Choroid plexus epithelial cell (primary cell): ENCODE measurements around the gene ZSCAN29.

Source experiments
- DNase-seq: peaks from one replicate; pipeline ENCODE4 v3.0.0-alpha.2; 2010; ENCODE audit warnings: low read depth
- H3K4me3 ChIP-seq: 2 replicates; pipeline ENCODE4 v1.5.1; 2011; ENCODE audit warnings: low read depth, mild to moderate bottlenecking, control low read depth, low read length, moderate library complexity
- TF ChIP-seq, protein P1 (sequence below): conservative IDR thresholded peaks from 2 replicates; pipeline ENCODE4 v1.5.1; 2011; ENCODE audit warnings: low read depth, mild to moderate bottlenecking, control low read depth, inconsistent platforms, low read length, moderate library complexity

The ZSCAN29 gene

DNA sequence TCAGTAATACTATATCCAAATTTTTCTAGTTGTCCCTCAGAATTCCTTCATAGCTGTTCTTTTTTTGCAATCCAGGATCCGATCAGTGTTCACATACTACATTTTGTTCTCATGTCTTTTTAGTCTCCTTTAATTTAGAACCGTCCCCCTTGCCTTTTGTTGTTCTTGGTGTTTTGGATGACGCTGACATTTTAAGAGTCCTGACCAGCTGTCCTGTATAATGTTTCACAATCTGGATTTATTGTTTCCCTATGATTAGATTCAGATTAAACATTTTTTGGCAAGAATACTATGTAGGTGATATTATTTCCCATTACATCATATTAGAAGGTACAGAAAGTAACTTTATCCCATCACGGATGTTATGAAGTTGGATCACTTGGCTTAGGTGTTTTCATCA lies 11.5 kb upstream of the ZSCAN29 start:
- H3K4me3 ChIP-seq: no peak overlapping the region
- TF ChIP-seq, protein P1, sequence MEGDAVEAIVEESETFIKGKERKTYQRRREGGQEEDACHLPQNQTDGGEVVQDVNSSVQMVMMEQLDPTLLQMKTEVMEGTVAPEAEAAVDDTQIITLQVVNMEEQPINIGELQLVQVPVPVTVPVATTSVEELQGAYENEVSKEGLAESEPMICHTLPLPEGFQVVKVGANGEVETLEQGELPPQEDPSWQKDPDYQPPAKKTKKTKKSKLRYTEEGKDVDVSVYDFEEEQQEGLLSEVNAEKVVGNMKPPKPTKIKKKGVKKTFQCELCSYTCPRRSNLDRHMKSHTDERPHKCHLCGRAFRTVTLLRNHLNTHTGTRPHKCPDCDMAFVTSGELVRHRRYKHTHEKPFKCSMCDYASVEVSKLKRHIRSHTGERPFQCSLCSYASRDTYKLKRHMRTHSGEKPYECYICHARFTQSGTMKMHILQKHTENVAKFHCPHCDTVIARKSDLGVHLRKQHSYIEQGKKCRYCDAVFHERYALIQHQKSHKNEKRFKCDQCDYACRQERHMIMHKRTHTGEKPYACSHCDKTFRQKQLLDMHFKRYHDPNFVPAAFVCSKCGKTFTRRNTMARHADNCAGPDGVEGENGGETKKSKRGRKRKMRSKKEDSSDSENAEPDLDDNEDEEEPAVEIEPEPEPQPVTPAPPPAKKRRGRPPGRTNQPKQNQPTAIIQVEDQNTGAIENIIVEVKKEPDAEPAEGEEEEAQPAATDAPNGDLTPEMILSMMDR: no peak
- DNase-seq: no peak

DNA sequence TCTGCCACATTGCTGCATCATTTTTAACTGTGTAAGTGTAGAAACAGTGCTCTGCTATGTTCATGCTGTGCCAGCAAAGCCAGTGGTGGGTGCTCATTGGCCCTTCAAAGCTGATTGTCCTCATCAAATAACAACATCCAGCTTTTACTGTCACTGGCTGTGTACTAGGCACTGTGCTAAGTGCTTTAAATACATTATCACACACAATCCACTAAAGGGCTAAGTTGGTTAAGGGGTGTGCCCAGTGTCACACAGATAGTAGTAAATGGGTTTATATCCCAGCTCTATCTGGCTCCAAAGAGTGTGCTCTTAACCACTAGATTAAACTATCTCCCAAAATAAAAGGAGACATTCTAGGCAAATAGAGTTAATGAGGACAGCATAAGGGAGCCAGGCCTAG lies 7.8 kb upstream of the ZSCAN29 start:
- no peak overlapping the region for H3K4me3 ChIP-seq
- DNase-seq: no peak
- TF ChIP-seq, protein P1: no peak

DNA sequence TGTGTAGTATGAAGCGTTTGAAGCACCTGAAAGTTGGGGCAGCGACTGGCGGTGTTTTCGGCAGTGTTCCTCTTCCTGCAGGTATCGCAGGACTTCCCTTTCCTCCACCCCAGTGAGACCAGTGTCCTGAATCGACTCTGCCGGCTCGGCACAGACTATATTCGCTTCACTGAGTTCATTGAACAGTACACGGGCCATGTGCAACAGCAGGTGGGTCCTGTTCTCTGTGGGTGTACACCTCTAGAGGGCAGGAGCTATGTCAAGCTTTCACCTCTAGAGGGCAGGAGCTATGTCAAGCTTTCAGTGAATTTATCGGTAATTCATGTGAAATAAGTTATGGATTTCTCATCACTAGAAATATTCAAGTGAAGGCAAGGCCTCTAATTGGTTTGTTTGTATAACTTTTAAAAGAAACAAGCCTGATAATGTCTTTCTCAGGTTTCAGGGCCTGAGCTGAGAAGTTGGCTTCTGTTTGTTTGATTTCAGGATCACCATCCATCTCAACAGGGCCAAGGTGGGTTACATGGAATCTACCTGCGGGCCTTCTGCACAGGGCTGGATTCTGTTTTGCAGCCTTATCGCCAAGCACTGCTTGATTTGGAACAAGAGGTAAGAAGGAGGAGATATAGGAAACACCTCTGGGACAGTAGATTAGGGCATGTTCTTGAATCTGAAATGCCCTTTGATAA lies 5.3 kb upstream of the ZSCAN29 start:
- TF ChIP-seq, protein P1: peak; percentile 80
- DNase-seq: peak; percentile 66

DNA sequence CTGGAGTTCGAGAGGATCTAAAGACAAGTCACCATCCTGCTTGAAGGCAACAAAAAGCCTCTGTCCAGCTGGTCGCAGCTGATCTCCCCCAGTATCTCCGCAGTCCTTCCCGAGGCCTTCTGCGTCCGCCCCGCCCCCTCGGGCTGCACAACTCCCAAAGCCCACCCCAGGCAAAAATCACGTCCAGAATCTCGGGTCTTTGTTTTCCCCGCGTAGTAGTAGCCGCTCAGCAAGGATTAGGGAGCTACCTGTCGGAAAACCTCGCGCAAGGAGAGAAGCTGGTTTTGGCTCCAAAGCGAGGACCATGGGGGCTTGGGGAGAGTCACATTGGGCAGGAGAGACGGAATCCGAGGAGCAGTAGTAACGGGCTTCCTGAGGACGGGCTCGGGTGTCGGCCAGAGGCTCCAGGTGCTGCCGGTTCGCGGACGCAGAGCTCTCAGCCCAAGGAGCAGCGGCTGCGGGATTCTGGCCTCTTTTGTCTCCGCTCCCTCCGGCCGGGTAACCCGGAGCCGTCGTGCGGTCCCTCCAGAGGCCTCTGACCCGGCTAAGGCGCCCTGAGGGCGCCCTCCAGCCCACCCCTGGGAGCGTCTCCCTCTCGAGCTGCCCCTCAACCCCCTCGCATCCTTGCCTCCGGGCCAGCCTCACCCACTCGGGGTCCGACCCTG lies 401 bp downstream of the ZSCAN29 start:
- peak overlapping the region; percentile 86 for H3K4me3 ChIP-seq
- TF ChIP-seq, protein P1: no peak
- peak; percentile 43 for DNase-seq

More for the DNA sequence above, 5.3 kb upstream of the ZSCAN29 start:
- H3K4me3 ChIP-seq: no peak overlapping the region

DNA sequence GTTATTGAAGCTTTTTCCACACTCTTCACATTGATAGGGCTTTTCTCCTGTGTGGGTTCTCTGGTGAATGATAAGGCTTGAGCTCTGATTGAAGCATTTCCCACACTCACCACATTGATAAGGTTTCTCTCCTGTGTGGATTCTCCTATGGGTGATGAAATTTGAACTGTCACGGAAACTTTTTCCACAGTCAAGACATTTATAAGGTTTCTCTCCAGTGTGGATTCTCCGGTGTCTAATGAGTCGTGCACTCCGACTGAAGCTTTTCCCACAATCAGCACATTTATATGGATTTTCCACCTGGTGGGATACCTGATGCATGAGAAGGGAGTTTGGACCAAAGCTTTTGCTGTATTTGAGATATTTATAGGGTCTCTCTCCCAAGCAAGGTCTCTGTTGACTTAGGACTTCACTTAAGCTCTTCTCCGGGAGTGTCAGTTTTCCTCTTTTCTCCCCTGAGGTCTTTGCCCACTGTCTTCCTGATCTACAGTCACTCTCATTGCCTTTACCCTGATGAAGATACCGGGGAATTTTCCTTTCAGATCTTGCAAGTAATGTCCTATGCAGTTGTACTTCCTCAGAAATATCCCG lies 9.4 kb downstream of the ZSCAN29 start:
- TF ChIP-seq, protein P1: no peak
- no peak for DNase-seq
- no peak overlapping the region for H3K4me3 ChIP-seq

DNA sequence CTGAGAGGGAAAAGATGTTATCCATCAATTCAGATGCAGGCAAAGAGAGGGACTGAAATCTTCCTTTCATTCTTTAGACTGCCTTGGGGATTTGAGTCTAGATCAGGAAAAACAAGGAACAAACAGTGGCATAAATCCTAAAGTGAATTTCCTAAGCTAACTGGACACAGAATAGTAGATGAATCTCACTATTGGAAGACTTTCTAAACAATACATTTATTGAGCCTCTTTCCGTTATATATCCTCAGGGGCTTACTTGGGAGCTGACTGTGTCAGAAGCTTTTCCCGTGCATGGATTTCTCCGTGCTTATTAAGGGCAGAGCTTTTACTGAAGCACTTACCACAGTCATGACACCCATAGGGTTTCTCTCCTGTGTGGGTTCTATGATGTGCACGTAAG lies 10.0 kb downstream of the ZSCAN29 start:
- H3K4me3 ChIP-seq: no peak overlapping the region
- TF ChIP-seq, protein P1: no peak
- no peak for DNase-seq
